Thoracic aorta (tissue), 2 donors: ENCODE data around the gene CRIP1. TPM values are rescaled to one million over a fixed set of nuclear protein-coding genes. Genes with fewer than 3 reads are reported as not detected.
A peak's percentile ranks its signal among the peaks of the same experiment; 100 is the strongest.

Experiments used
- ATAC-seq: fragments of 150-250 bp; one replicate; pipeline ENCODE4 v1.8.0; 2017; ENCODE audit warnings: low read depth; ENCODE audit not compliant: insufficient number of reproducible peaks, low FRiP score
- DNase-seq: peaks from one replicate; pipeline ENCODE4 v3.0.0-alpha.2; 2020; ENCODE audit warnings: low spot score
- H3K27ac ChIP-seq, 2 donors: fragments of 200-600 bp; sonication (generic); 1 replicate in 1 of 2; 2 replicates in 1 of 2; pipeline ENCODE4 v1.5.1; 2016; ENCODE audit warnings: mild to moderate bottlenecking in 2 of 2, moderate library complexity in 2 of 2
- H3K27me3 ChIP-seq: fragments of 200-600 bp; sonication (generic); replicated peaks from 2 replicates; pipeline ENCODE4 v1.6.0; 2016; ENCODE audit warnings: mild to moderate bottlenecking; ENCODE audit not compliant: insufficient read depth
- H3K36me3 ChIP-seq: fragments of 200-600 bp; sonication (generic); one replicate; pipeline ENCODE4 v1.5.1; 2016
- H3K4me1 ChIP-seq, 2 donors: fragments of 200-600 bp; sonication (generic); 1 replicate in 1 of 2; 2 replicates in 1 of 2; pipeline versions ENCODE4 v1.5.1 to v1.6.0; 2016; ENCODE audit warnings: low read depth in 2 of 2, mild to moderate bottlenecking in 1 of 2; ENCODE audit not compliant: control insufficient read depth in 1 of 2
- H3K4me3 ChIP-seq: fragments of 200-600 bp; sonication (generic); 2 replicates; pipeline ENCODE4 v1.5.1; 2016; ENCODE audit warnings: mild to moderate bottlenecking
- H3K9me3 ChIP-seq: fragments of 200-600 bp; sonication (generic); 2 replicates; pipeline ENCODE4 v1.5.1; 2016
- CTCF ChIP-seq: fragments of 200-600 bp; sonication (generic); IDR thresholded peaks from one replicate; pipeline ENCODE4 v1.5.1; 2019; ENCODE audit warnings: antibody characterized with exemption
- total RNA-seq, 2 donors: library from RNA; depleted of rRNA; stranded (reverse); fragments of >200 nt; gene quantifications; one replicate each; pipeline versions ENCODE4 v1.1.0 to v1.2.3, GENCODE V29; 2016

The CRIP1 gene
- total RNA-seq, 2 donors from 2014 or later: 75.4 to 325 TPM

DNA sequence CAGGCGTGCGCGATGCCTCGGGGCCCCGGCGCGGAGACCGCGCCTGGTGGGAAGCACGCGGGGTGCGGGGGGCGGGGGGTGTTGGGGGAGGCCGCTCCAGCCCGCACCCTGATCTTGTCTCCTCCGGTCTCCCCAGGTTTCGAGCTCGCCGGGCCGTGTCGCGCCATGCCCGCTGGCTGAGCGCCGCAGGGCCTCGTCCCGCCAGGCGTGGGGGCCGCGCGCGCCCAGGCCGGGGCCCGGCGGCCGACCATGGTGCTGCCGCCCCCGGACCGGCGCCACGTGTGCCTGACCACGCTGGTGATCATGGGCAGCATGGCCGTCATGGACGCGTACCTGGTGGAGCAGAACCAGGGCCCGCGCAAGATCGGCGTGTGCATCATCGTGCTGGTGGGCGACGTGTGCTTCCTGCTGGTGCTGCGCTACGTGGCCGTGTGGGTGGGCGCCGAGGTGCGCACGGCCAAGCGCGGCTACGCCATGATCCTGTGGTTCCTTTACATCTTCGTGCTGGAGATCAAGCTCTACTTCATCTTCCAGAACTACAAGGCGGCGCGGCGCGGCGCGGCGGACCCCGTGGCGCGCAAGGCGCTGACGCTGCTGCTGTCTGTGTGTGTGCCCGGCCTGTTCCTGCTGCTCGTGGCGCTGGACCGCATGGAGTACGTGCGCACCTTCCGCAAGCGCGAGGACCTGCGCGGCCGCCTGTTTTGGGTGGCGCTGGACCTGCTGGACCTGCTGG lies 42.1 kb downstream of the CRIP1 start:
- Histone ChIP-seq H3K27me3 (no peaks in the 10 kb centered on the region), H3K36me3 (no peaks in the 10 kb centered on the region), H3K9me3 (no peaks in the 10 kb centered on the region), H3K27ac (no peak overlapping the region), H3K4me1 (peaks cover 23 to 25% of the 10 kb centered on the region in 2 donors), H3K4me3 (peak overlapping the region; percentile 78)
- ATAC-seq (no peak), DNase-seq (no peak)
- no peak for TF ChIP-seq CTCF

GRCh38 chr14:105529319-105529568 lies 42.6 kb downstream of the CRIP1 start:
- no peak overlapping the region for H3K27ac ChIP-seq
- H3K36me3 ChIP-seq: no peaks in the 10 kb centered on the region
- no peaks in the 10 kb centered on the region for H3K9me3 ChIP-seq
- H3K4me1 ChIP-seq: peaks cover 23 to 25% of the 10 kb centered on the region in 2 donors
- ATAC-seq (no peak), DNase-seq (no peak)
- no peaks in the 10 kb centered on the region for H3K27me3 ChIP-seq
- no peak for TF ChIP-seq CTCF
- peak overlapping the region; percentile 78 for H3K4me3 ChIP-seq

DNA sequence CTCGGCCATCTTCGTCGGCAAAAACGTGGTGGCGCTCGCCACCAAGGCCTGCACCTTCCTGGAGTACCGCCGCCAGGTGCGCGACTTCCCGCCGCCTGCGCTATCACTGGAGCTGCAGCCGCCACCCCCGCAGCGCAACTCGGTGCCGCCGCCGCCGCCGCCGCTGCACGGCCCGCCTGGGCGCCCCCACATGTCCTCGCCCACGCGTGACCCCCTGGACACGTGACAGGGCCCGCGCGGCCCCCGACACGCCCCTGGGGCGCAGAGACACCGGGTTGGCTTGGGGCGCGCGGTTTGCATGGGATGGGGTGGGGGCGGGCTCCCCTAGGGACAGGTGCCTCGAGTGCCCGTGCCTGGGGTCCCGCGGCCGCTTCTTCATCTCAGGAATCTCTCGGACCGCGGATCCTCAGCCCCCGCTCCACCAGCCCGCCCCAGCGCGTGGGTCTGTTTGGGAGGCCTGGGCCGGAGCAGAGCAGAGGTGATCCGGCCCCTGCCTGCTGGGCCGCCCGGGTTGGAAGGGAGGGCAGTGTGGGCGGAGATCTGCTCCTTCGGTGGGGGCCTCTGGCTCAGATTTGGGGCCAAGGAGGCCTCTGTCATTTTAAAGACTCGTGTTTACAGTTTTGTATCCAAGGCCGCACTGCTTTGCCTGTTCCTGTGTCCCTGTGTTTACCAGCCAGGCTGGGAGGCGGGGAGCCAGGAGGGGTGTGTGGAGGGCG lies 43.0 kb downstream of the CRIP1 start:
- no peaks in the 10 kb centered on the region for H3K27me3 ChIP-seq
- H3K36me3 ChIP-seq: no peaks in the 10 kb centered on the region
- no peaks in the 10 kb centered on the region for H3K9me3 ChIP-seq
- ATAC-seq (no peak), DNase-seq (no peak)
- no peak overlapping the region for H3K4me3 ChIP-seq
- no peak overlapping the region for H3K27ac ChIP-seq
- TF ChIP-seq CTCF: no peak
- peaks cover 23 to 25% of the 10 kb centered on the region in 2 donors for H3K4me1 ChIP-seq

DNA sequence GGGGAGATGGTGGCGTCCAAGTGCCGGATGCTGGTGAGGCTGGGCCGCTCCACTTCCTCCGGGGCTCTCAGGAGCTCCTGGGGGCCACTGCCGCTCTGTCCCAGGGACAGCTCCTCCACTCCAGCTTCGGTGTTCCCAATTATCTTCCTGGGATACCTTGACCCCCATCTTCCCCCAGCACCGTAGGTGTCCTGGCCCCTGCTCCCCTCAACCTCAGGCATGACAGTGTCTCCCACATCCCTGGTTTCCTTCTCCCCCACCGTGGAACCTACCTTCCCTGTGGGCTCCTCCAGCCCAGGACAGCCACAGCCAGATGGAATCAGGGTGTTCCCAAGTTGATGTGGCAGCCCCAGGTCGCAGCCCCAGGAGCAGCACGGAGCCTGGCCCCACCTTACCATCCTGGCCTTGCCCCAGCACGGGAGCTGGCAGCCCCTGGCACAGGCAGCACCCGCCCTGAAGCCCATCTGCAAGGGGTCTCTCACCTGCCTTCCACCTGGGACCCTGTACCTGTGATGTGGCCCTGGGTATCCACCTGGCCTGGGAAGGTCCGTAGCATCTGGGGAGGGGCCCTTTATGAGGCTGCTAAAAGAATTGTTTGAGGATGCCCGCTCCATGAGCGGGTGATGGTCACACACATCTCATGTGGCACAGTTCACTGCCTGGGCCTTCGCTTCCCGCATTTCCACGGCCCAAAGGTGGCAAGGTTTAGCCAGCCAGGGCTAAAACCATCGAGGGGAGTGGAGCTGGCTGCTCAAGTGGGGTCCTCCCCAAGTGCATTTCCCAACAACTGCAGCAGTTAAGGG lies 43.8 kb downstream of the CRIP1 start:
- no peak overlapping the region for H3K4me3 ChIP-seq
- ATAC-seq (no peak), DNase-seq (no peak)
- H3K36me3 ChIP-seq: no peaks in the 10 kb centered on the region
- no peak overlapping the region for H3K27ac ChIP-seq
- no peaks in the 10 kb centered on the region for H3K9me3 ChIP-seq
- H3K4me1 ChIP-seq: peaks cover 23 to 25% of the 10 kb centered on the region in 2 donors
- no peaks in the 10 kb centered on the region for H3K27me3 ChIP-seq
- TF ChIP-seq CTCF: no peak
